Measurements from ENCODE around the gene IFITM10. TPM values are rescaled to one million over a fixed set of nuclear protein-coding genes. Genes with fewer than 3 reads are reported as not detected.
A peak's percentile ranks its signal among the peaks of the same experiment; 100 is the strongest.

IFITM10 gene
- total and polyA plus RNA-seq, 5 donors = 0.25 to 1.0 (median 0.57) TPM

GRCh38 chr11:1768141-1768469, 17.7 kb upstream of the IFITM10 start:
- no peak overlapping the region for H3K27ac ChIP-seq (ENCODE audit: low read length)
- H3K4me1 ChIP-seq (ENCODE audit: control insufficient read depth, insufficient read depth, low read length) = no peaks in the 10 kb centered on the region
- ATAC-seq = no peak
- intact Hi-C loops (cut with DNase I) = no loop called here
- H3K27me3 ChIP-seq (ENCODE audit: control insufficient read depth, insufficient read depth) = no peaks in the 10 kb centered on the region
- H3K4me3 ChIP-seq (ENCODE audit: low read length) = no peak overlapping the region
- H3K9me3 ChIP-seq (ENCODE audit: control insufficient read depth, low read length) = no peaks in the 10 kb centered on the region
- DNase-seq = no peak
- 78% methylated on average over 7 of the region's 7 CpGs for WGBS

GRCh38 chr11:1767399-1768140, 17.2 kb upstream of the IFITM10 start:
- H3K4me3 ChIP-seq (ENCODE audit: low read length) = no peak overlapping the region
- H3K4me1 ChIP-seq (ENCODE audit: control insufficient read depth, insufficient read depth, low read length) = no peaks in the 10 kb centered on the region
- 83% methylated on average over 19 of the region's 19 CpGs for WGBS
- ATAC-seq (no peak), DNase-seq (peak in 2 of 3 donors; percentile 41 to 48)
- intact Hi-C loops (cut with DNase I) = no loop called here
- no peak overlapping the region for H3K27ac ChIP-seq (ENCODE audit: low read length)
- H3K27me3 ChIP-seq (ENCODE audit: control insufficient read depth, insufficient read depth) = no peaks in the 10 kb centered on the region
- H3K9me3 ChIP-seq (ENCODE audit: control insufficient read depth, low read length) = no peaks in the 10 kb centered on the region

- peak in 2 of 3 donors; percentile 35 to 54 for DNase-seq
- intact Hi-C loops (cut with DNase I) = no loop called here
Observed at GRCh38 chr11:1766719-1767398, 16.5 kb upstream of the IFITM10 start.

GRCh38 chr11:1765871-1766718, 15.7 kb upstream of the IFITM10 start:
- DNase-seq = peak in 2 of 3 donors; percentile 32 to 34
- no peaks in the 10 kb centered on the region for H3K27me3 ChIP-seq (ENCODE audit: control insufficient read depth, insufficient read depth)
- WGBS = 87% methylated on average over 28 of the region's 28 CpGs
- intact Hi-C loops (cut with DNase I) = no loop called here
- H3K4me1 ChIP-seq (ENCODE audit: control insufficient read depth, insufficient read depth, low read length) = peaks cover 7% of the 10 kb centered on the region
- no peaks in the 10 kb centered on the region for H3K9me3 ChIP-seq (ENCODE audit: control insufficient read depth, low read length)
- no peak overlapping the region for H3K27ac ChIP-seq (ENCODE audit: low read length)
- no peak overlapping the region for H3K4me3 ChIP-seq (ENCODE audit: low read length)
- no peak for ATAC-seq

More at GRCh38 chr11:1766719-1767398, 16.5 kb upstream of the IFITM10 start:
- H3K4me3 ChIP-seq (ENCODE audit: low read length) = no peak overlapping the region
- 91% methylated on average over 22 of the region's 22 CpGs for WGBS
- H3K9me3 ChIP-seq (ENCODE audit: control insufficient read depth, low read length) = no peaks in the 10 kb centered on the region
- no peaks in the 10 kb centered on the region for H3K27me3 ChIP-seq (ENCODE audit: control insufficient read depth, insufficient read depth)
- H3K27ac ChIP-seq (ENCODE audit: low read length) = no peak overlapping the region
- no peak for ATAC-seq
- peaks cover 4% of the 10 kb centered on the region for H3K4me1 ChIP-seq (ENCODE audit: control insufficient read depth, insufficient read depth, low read length)

- Histone ChIP-seq H3K4me3 (ENCODE audit: low read length) (peak within 1 kb of the TSS; percentile 95), H3K9me3 (ENCODE audit: control insufficient read depth, low read length) (no peaks in the 10 kb centered on the region), H3K4me1 (ENCODE audit: control insufficient read depth, insufficient read depth, low read length) (peaks cover 20% of the 10 kb centered on the region), H3K27me3 (ENCODE audit: control insufficient read depth, insufficient read depth) (no peaks in the 10 kb centered on the region), H3K27ac (ENCODE audit: low read length) (peak within 1 kb of the TSS; percentile 75)
- WGBS = 2% methylated on average over 85 of the region's 85 CpGs
- intact Hi-C loops (cut with DNase I) = no loop called here
- peak; percentile 78 to 81 for ATAC-seq
- DNase-seq = peak; percentile 90 to 97 (median 97)
Observed at GRCh38 chr11:1763796-1764661, 13.6 kb upstream of the IFITM10 start, which contains the start of gene CTSD. Gene CTSD (minus strand): TSS chr11:1763927. CDS start chr11:1763859, 68 bp downstream.

GRCh38 chr11:1763336-1763795, 13.0 kb upstream of the IFITM10 start:
- peak in 2 of 3 donors; percentile 64 to 67 for DNase-seq
- Histone ChIP-seq H3K4me1 (ENCODE audit: control insufficient read depth, insufficient read depth, low read length) (peaks cover 20% of the 10 kb centered on the region), H3K27ac (ENCODE audit: low read length) (peak overlapping the region; percentile 75), H3K27me3 (ENCODE audit: control insufficient read depth, insufficient read depth) (no peaks in the 10 kb centered on the region), H3K4me3 (ENCODE audit: low read length) (peak overlapping the region; percentile 95), H3K9me3 (ENCODE audit: control insufficient read depth, low read length) (no peaks in the 10 kb centered on the region)
- peak in 1 of 2 donors; percentile 1 for ATAC-seq
- intact Hi-C loops (cut with DNase I) = no loop called here
- WGBS = 3% methylated on average over 32 of the region's 32 CpGs

- ATAC-seq = peak in 1 of 2 donors; percentile 10
Observed at GRCh38 chr11:1762537-1763302, 12.3 kb upstream of the IFITM10 start.

GRCh38 chr11:1761857-1762536, 11.6 kb upstream of the IFITM10 start:
- WGBS = 72% methylated on average over 12 of the region's 12 CpGs
- intact Hi-C loops (cut with DNase I) = no loop called here
- ATAC-seq (no peak), DNase-seq (peak in 2 of 3 donors; percentile 62 to 71)
- Histone ChIP-seq H3K9me3 (ENCODE audit: control insufficient read depth, low read length) (no peaks in the 10 kb centered on the region), H3K27me3 (ENCODE audit: control insufficient read depth, insufficient read depth) (no peaks in the 10 kb centered on the region), H3K27ac (ENCODE audit: low read length) (peak overlapping the region; percentile 75), H3K4me3 (ENCODE audit: low read length) (peak overlapping the region; percentile 95), H3K4me1 (ENCODE audit: control insufficient read depth, insufficient read depth, low read length) (peaks cover 20% of the 10 kb centered on the region)

More at GRCh38 chr11:1762537-1763302, 12.3 kb upstream of the IFITM10 start:
- WGBS = 33% methylated on average over 16 of the region's 16 CpGs
- H3K27ac ChIP-seq (ENCODE audit: low read length) = peak overlapping the region; percentile 75
- H3K9me3 ChIP-seq (ENCODE audit: control insufficient read depth, low read length) = no peaks in the 10 kb centered on the region
- H3K4me3 ChIP-seq (ENCODE audit: low read length) = peak overlapping the region; percentile 95
- DNase-seq = peak in 2 of 3 donors; percentile 66 to 77
- peaks cover 20% of the 10 kb centered on the region for H3K4me1 ChIP-seq (ENCODE audit: control insufficient read depth, insufficient read depth, low read length)
- no peaks in the 10 kb centered on the region for H3K27me3 ChIP-seq (ENCODE audit: control insufficient read depth, insufficient read depth)
- intact Hi-C loops (cut with DNase I) = no loop called here

- peaks cover 20% of the 10 kb centered on the region for H3K4me1 ChIP-seq (ENCODE audit: control insufficient read depth, insufficient read depth, low read length)
- H3K27me3 ChIP-seq (ENCODE audit: control insufficient read depth, insufficient read depth) = no peaks in the 10 kb centered on the region
- peak overlapping the region; percentile 75 for H3K27ac ChIP-seq (ENCODE audit: low read length)
- 79% methylated on average over 28 of the region's 28 CpGs for WGBS
- intact Hi-C loops (cut with DNase I) = no loop called here
- H3K9me3 ChIP-seq (ENCODE audit: control insufficient read depth, low read length) = no peaks in the 10 kb centered on the region
- ATAC-seq (no peak), DNase-seq (peak in 2 of 3 donors; percentile 36 to 66)
- H3K4me3 ChIP-seq (ENCODE audit: low read length) = no peak overlapping the region
Observed at GRCh38 chr11:1761110-1761856, 10.9 kb upstream of the IFITM10 start.

Measured in right cardiac atrium (tissue), 5 donors.